GM12878 (cell line): Measurements from ENCODE around the gene PRR3. TPM values are rescaled to one million over a fixed set of nuclear protein-coding genes. Genes with fewer than 3 reads are reported as not detected.

Experiments
- ATAC-seq: fragments of 200-7000 bp; cut with Tn5 transposase; 3 replicates; pipeline ENCODE4 v1.9.1; 2020; ENCODE audit warnings: mild to moderate bottlenecking, moderate library complexity
- BruUV-seq: library from RNA; stranded (reverse); fragments of 400-500 nt; replicated peaks from 2 replicates; lab custom pipeline; 2021; lab: Mats Ljungman, UMichigan
- CTCF ChIA-PET: fragments of 300-600 bp; sonication (Branson Sonifier 250); formaldehyde crosslinking; extraction: SDS; loops from one replicate; lab custom pipeline; 2021; ENCODE audit warnings: inconsistent platforms; lab: Yijun Ruan, JAX
- POLR2A ChIA-PET: fragments of 350-600 bp; formaldehyde crosslinking; extraction: SDS; loops from one replicate; lab custom pipeline; 2021; ENCODE audit warnings: inconsistent platforms; lab: Charles Lee
- RAD21 ChIA-PET: fragments of 300-600 bp; sonication (Branson Sonifier 250); formaldehyde crosslinking; loops from one replicate; lab custom pipeline; 2023; ENCODE audit warnings: antibody characterized with exemption; ENCODE audit not compliant: unreplicated experiment; lab: Charles Lee
- SMC1A ChIA-PET: fragments of 300-600 bp; sonication (Branson Sonifier 250); formaldehyde crosslinking; loops from one replicate; lab custom pipeline; 2023; ENCODE audit not compliant: unreplicated experiment, uncharacterized antibody; lab: Charles Lee
- DNase-seq: peaks from one replicate; pipeline ENCODE4 v3.0.0-alpha.2; 2011; ENCODE audit warnings: low read depth, low spot score
- FAIRE-seq: peaks from 3 replicates; lab custom pipeline; 2011; peaks lifted over from hg19 to GRCh38; lab: Jason Lieb, UNC
- H2AFZ ChIP-seq: 2 replicates; pipeline ENCODE4 v1.6.0; 2011; ENCODE audit warnings: low read depth, low read length, control low read depth; ENCODE audit not compliant: control insufficient read depth
- H3K27ac ChIP-seq: 2 replicates; pipeline ENCODE4 v1.5.1; 2011; ENCODE audit warnings: control low read depth; ENCODE audit not compliant: control insufficient read depth, insufficient read depth
- H3K27me3 ChIP-seq, 2 experiments: replicated peaks in 1 of 2; 2 replicates each; pipeline versions ENCODE4 v1.6.0 to v1.6.1; 2011; ENCODE audit warnings: low read length in 1 of 2; ENCODE audit not compliant: control insufficient read depth in 2 of 2, insufficient read depth in 2 of 2
- H3K36me3 ChIP-seq, 2 experiments: 2 replicates each; pipeline ENCODE4 v1.5.1; 2011; ENCODE audit warnings: low read length in 1 of 2; ENCODE audit not compliant: control insufficient read depth in 2 of 2, insufficient read depth in 2 of 2
- H3K4me1 ChIP-seq: 2 replicates; pipeline ENCODE4 v1.6.1; 2011; ENCODE audit warnings: mild to moderate bottlenecking, low read length, moderate library complexity, mixed read lengths; ENCODE audit not compliant: control insufficient read depth, insufficient read depth
- H3K4me2 ChIP-seq: 2 replicates; pipeline ENCODE4 v1.6.0; 2011; ENCODE audit warnings: control low read depth; ENCODE audit not compliant: control insufficient read depth, insufficient read depth
- H3K4me3 ChIP-seq: fragments of 200-600 bp; sonication (generic); 2 replicates; pipeline ENCODE4 v1.5.1; 2016
- H3K79me2 ChIP-seq: 2 replicates; pipeline ENCODE4 v1.6.0; 2011; ENCODE audit warnings: low read length; ENCODE audit not compliant: control insufficient read depth, insufficient read depth
- H3K9ac ChIP-seq: 2 replicates; pipeline ENCODE4 v1.8.0; 2011; ENCODE audit warnings: low read length, control low read depth, mixed read lengths; ENCODE audit not compliant: control insufficient read depth, insufficient read depth
- H3K9me3 ChIP-seq: replicated peaks from 3 replicates; pipeline ENCODE4 v1.5.1; 2011; ENCODE audit warnings: mild to moderate bottlenecking, low read length; ENCODE audit not compliant: control insufficient read depth, insufficient read depth
- H4K20me1 ChIP-seq: 2 replicates; pipeline ENCODE4 v1.6.0; 2011; ENCODE audit not compliant: control insufficient read depth, insufficient read depth
- MTA2 ChIP-seq: fragments of 450-650 bp; IDR thresholded peaks from 2 replicates; pipeline ENCODE4 v1.6.1; 2016; ENCODE audit warnings: low read depth, mild to moderate bottlenecking, moderate library complexity
- NFXL1 ChIP-seq: fragments of 450-650 bp; IDR thresholded peaks from 2 replicates; pipeline ENCODE4 v1.6.1; 2017; ENCODE audit warnings: antibody characterized with exemption, mild to moderate bottlenecking, borderline replicate concordance
- RB1 ChIP-seq: fragments of 450-650 bp; formaldehyde crosslinking; IDR thresholded peaks from 2 replicates; pipeline ENCODE4 v1.6.1; 2017; ENCODE audit warnings: mild to moderate bottlenecking, borderline replicate concordance
- RFX5 ChIP-seq: IDR thresholded peaks from 2 replicates; pipeline ENCODE4 v1.6.1; 2011; ENCODE audit warnings: low read depth, low read length, improper control_type of control experiment
- STAT1 ChIP-seq: fragments of 450-650 bp; conservative IDR thresholded peaks from 2 replicates; pipeline ENCODE4 v1.6.1; 2014; ENCODE audit warnings: antibody characterized with exemption, mild to moderate bottlenecking
- YBX1 ChIP-seq: fragments of 450-650 bp; IDR thresholded peaks from 2 replicates; pipeline ENCODE4 v1.6.1; 2016; ENCODE audit warnings: antibody characterized with exemption
- ZSCAN29 ChIP-seq: fragments of 450-650 bp; IDR thresholded peaks from 2 replicates; pipeline ENCODE4 v1.6.1; 2017; ENCODE audit warnings: mild to moderate bottlenecking, moderate library complexity
- WGBS: methylation state at CpG from one replicate; pipeline ENCODE4 v1.1.6; 2016; ENCODE audit warnings: low lambda C conversion rate; ENCODE audit not compliant: insufficient replicate concordance, insufficient coverage; ENCODE audit errors: missing lambda C conversion rate; 5-methylcytosine and 5-hydroxymethylcytosine counted together
- in situ Hi-C: fragments of 300-500 bp; cut with MboI; formaldehyde crosslinking; loops from 9 replicates; pipeline ENCODE4 v1.14.3; 2018; ENCODE audit warnings: mixed read lengths
- intact Hi-C: fragments of 100-400 bp; cut with micrococcal nuclease; formaldehyde crosslinking; loops from one replicate; pipeline ENCODE4 v1.14.2; 2022; ENCODE audit not compliant: unreplicated experiment
- polyA plus RNA-seq, 11 experiments: library from polyadenylated mRNA; depleted of rRNA in 4 of 11; unstranded in 6 of 11; stranded (reverse) in 5 of 11; fragments of >200 nt; fragmentation: Nextera tagmentation in 4 of 11; fragmentation: Illumina TruSeq in 1 of 11; extraction: Ambion mirVana in 4 of 11; extraction: Trizol in 1 of 11; gene quantifications; 1 replicate in 1 of 11; 2 replicates in 10 of 11; pipeline versions ENCODE4 v1.2.1 to v1.2.3, GENCODE V29; 2011 to 2016; ENCODE audit warnings: inconsistent platforms in 2 of 11, missing spikeins in 2 of 11, low read depth in 1 of 11
- total RNA-seq, 4 experiments: library from RNA; depleted of rRNA in 3 of 4; stranded (reverse); fragments of >200 nt in 3 of 4; fragmentation: Illumina TruSeq in 1 of 4; extraction: Trizol in 1 of 4; gene quantifications; 2 replicates each; pipeline versions ENCODE4 v1.2.1 to v1.2.3, GENCODE V29; 2013 to 2021
- TF ChIP-seq, protein P1 (sequence below): fragments of 150-350 bp; IDR thresholded peaks from 2 replicates; pipeline ENCODE4 v1.6.1; 2014; ENCODE audit warnings: mild to moderate bottlenecking, low read depth, low read length
- TF ChIP-seq, protein P2 (sequence below): IDR thresholded peaks from 2 replicates; pipeline ENCODE4 v1.6.1; 2012; ENCODE audit warnings: low read depth, low read length, improper control_type of control experiment

Gene PRR3
- total and polyA plus RNA-seq, 10 of the 15 experiments (the other 5 are each of a cell fraction or from before 2014, with no cell fraction given), result 14.0 to 38.2 (median 20.5) TPM

DNA sequence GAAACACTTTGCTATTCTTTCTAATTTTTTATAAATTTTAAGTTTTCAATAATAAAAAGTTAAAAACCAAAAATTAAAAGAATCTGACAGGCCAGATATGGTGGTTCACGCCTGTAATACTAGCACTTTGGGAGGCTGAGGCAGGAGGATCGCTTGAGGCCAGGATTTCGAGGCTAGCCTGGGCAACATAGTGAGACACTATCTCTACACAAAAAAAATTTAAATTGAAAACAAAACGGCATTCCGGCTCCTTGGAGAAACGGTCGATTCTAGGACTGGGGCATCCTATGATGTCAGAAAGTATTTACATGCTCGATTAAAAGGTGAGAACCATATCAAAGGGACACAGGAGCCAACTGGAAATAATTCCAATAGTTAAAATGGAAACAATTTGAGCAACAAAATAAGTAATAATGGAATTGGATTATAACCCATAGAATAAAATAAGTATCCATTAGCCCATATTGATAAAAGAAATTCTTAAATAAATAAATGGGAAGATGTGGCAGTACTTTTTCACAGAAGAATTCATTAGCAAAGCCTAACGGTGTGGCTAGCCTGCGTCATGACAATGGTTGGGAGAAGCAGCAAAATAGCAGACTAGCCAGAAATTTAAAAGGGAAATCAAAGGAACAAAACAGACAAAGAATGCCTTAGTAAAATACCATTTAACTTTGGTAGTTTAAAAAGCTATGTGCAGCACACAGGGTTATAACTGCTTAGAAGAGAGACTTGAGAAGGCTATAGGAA, 46.5 kb upstream of the PRR3 start:
- Histone ChIP-seq H3K79me2 (no peaks in the 10 kb centered on the region), H2AFZ (peak overlapping the region; percentile 22), H3K9me3 (no peaks in the 10 kb centered on the region), H3K4me3 (no peak overlapping the region), H3K27me3 (no peaks in the 10 kb centered on the region), H4K20me1 (no peaks in the 10 kb centered on the region), H3K9ac (no peak overlapping the region), H3K4me2 (0 out of 2 replicates have a peak overlapping the region, but pooled peaks have one; percentile 22), H3K36me3 (no peaks in the 10 kb centered on the region), H3K4me1 (peaks cover 53% of the 10 kb centered on the region), H3K27ac (peak overlapping the region; percentile 97)
- DNase-seq, result no peak
- no peak for ATAC-seq
- intact Hi-C loops, result no loop called here
- in situ Hi-C loops, result no loop called here
- no peak for TF ChIP-seq RB1
- TF ChIP-seq, protein P1, sequence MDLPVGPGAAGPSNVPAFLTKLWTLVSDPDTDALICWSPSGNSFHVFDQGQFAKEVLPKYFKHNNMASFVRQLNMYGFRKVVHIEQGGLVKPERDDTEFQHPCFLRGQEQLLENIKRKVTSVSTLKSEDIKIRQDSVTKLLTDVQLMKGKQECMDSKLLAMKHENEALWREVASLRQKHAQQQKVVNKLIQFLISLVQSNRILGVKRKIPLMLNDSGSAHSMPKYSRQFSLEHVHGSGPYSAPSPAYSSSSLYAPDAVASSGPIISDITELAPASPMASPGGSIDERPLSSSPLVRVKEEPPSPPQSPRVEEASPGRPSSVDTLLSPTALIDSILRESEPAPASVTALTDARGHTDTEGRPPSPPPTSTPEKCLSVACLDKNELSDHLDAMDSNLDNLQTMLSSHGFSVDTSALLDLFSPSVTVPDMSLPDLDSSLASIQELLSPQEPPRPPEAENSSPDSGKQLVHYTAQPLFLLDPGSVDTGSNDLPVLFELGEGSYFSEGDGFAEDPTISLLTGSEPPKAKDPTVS, result no peak
- no peak for TF ChIP-seq NFXL1
- TF ChIP-seq RFX5, result no peak
- no peak for TF ChIP-seq YBX1
- TF ChIP-seq ZSCAN29, result no peak
- TF ChIP-seq MTA2, result no peak
- TF ChIP-seq STAT1, result no peak
- TF ChIP-seq, protein P2, sequence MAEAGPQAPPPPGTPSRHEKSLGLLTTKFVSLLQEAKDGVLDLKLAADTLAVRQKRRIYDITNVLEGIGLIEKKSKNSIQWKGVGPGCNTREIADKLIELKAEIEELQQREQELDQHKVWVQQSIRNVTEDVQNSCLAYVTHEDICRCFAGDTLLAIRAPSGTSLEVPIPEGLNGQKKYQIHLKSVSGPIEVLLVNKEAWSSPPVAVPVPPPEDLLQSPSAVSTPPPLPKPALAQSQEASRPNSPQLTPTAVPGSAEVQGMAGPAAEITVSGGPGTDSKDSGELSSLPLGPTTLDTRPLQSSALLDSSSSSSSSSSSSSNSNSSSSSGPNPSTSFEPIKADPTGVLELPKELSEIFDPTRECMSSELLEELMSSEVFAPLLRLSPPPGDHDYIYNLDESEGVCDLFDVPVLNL, result no peak
- no TSS peak for BruUV-seq
- POLR2A ChIA-PET, result interaction anchor here (0.5 to 2.9 kb wide), 6 partner anchors 9 to 171 kb away, joined by 3 to 16 read pairs (median 5); no protein-coding TSS in a partner anchor
- CTCF ChIA-PET, result interaction anchor here (0.8 to 3.7 kb wide), 9 partner anchors 9 to 34 kb away, joined by 3 to 23 read pairs (median 6); no protein-coding TSS in a partner anchor
- WGBS, result 84% methylated on average over 10 of the region's 10 CpGs
- FAIRE-seq, result no peak
- RAD21 ChIA-PET, result interaction anchor here (0.5 to 3.4 kb wide), 7 partner anchors 10 to 25 kb away, joined by 3 to 30 read pairs (median 6); no protein-coding TSS in a partner anchor
- SMC1A ChIA-PET, result interaction anchor here (0.8 to 5.1 kb wide), 4 partner anchors 8 to 20 kb away, joined by 3 to 71 read pairs (median 7); no protein-coding TSS in a partner anchor
